CD4-positive, alpha-beta T cell treated with Interleukin-12 subunit alpha and Interleukin-12 subunit beta, for 1 hour (primary cell): Measurements from ENCODE around the gene MDM1.

Source experiments
- DNase-seq: peaks from one replicate; pipeline ENCODE4 v3.0.0-alpha.2; 2020

The MDM1 gene, protein sequence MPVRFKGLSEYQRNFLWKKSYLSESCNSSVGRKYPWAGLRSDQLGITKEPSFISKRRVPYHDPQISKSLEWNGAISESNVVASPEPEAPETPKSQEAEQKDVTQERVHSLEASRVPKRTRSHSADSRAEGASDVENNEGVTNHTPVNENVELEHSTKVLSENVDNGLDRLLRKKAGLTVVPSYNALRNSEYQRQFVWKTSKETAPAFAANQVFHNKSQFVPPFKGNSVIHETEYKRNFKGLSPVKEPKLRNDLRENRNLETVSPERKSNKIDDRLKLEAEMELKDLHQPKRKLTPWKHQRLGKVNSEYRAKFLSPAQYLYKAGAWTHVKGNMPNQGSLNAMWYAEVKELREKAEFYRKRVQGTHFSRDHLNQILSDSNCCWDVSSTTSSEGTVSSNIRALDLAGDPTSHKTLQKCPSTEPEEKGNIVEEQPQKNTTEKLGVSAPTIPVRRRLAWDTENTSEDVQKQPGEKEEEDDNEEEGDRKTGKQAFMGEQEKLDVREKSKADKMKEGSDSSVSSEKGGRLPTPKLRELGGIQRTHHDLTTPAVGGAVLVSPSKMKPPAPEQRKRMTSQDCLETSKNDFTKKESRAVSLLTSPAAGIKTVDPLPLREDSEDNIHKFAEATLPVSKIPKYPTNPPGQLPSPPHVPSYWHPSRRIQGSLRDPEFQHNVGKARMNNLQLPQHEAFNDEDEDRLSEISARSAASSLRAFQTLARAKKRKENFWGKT

DNA sequence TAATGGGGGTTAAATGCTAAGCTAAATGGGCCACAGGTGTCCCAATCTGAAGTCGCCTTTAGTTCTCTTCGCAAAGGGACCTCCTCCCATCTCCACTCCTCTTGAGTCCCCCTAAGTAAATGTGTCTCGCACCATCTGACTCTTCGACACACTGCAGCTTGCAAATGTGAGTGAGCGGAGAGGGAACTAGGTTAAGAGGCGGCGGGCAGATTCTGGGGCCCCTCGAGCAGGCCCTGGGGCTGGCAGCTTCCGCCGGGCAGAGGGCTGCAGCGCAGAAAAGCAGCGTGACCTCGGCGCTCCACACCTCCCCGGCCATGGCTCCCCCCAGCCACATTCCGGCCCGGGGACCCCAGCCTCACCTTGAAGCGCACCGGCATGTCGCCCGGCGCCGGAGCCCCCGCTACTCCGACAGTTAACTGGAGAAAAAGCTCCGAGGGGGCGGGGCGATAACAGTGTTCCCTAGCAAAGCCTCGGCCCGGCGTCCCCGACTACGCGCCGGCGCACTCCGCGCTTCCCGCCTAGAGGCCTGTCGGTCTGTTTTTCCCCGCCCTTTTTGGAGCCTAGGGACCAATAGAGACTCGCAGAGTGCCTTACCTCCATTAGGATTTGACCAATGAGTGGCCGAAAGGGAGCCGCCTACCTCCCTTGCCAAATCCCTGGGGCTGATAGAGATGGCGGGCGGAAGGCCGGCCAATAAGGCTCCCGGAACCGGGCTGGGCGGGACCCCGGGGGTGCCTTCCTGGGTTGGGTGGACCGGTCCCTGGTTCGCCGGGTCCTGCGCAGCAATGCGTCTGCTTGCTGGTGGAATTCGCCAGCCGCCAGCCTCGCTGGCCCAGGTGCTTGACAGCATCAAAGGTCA, at the start of gene MDM1:
Gene MDM1 (minus strand): TSS at position 494 of the 859 bp plus-strand sequence. CDS start 117 bp downstream, at position 377.
- DNase-seq, result peak; percentile 98

- no peak for DNase-seq
Measured at GRCh38 chr12:68381476-68382219, 49.5 kb upstream of the MDM1 start.

DNA sequence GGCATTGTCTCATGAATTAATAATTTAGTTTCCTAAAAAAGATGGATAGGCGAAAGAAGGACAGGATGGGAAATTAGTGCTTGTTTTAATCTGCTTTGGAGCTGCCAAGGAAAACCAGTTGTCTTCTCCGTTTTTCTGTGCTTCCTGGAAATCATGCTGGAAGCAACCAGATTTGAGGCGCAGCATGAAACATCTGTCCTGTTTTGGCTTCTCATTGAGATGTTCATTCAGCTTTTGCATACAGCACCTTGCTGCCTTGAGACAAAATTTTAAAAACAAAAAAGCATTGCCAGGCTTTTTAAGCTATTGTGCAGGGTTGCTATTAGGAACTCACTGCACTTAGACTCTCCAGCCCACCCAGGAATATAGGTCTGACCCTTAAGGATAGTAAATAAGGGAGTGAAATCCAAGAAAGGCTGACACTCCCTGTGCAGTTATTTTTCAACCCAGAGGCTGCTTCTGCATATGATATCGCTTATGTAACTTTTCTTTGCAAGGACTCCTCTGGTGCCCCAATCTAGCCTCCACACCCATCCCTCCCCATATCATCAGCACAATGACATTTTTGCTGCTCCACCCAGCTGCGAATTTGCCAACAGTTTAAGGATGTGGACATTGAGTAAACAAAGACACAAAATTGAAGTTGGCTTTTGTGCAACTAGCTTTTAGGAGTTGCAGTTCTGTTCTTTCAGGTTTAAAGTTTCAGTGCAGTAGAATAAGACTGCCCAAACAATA, 46.9 kb upstream of the MDM1 start:
- DNase-seq, result no peak

DNA sequence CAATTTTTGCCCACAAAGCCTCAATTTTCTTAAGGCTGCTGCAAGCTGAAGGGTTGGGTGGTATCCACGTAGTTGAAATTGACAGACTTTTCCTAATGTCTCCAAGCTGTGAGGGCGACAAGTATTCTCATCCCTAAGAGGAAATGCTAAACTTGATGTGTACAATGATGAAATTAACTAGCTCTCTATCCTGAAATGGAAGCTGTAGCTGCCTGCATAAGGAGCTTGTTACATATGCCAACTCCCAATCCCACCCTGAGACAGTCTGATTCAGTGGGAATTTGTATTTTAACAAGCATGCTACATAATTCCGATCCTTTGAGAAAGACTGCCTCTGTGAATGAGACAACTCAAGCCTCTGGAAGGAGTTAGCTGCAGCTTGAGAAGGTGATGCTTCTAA, 45.7 kb upstream of the MDM1 start:
- DNase-seq, result no peak

- DNase-seq, result no peak
Measured at GRCh38 chr12:68376901-68377300, 44.7 kb upstream of the MDM1 start.

DNA sequence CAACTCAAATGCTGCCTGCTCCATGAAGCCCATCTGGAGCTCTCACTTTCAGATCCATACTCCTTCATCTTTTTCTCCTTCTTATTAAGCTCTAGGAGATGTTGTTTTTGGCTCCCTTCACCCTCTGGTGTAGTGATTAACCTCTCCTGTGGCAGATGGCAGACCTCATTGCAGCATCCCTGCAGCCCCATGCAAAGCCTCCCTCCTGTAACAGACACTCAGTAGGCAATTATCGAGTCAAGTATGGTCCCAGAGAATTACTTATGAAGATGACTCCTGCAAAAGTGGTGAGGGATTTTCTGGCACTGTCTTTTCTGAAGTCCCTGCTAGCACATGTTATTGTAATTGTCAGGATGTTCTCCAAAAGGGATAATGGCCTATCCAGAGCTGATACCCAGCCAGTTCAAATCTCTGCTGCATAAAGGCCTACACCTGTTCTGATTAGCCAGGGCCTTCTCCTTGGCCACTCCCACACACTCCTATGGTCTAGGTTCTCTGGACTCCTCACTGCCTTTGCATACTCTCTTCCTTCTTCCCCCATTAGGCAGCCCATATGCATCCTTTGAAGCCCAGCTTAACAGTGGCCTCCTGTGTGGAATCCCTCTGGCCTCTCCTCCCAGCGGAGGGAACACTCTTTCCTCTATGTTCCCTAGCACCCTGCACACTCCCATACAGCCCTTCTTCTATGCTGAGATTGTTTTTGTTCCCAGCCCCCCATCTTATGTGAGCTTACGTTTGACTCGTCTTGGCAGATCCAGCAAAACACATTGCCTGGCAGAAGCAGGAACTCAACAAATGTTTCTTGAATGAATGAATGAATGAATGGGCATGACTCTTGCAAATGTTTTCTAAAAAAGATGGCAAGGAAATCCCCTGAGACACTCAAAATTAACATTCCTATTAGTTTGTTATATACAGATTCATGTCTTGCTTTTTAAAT, 43.9 kb upstream of the MDM1 start:
- DNase-seq, result no peak

- peak; percentile 66 for DNase-seq
Measured at GRCh38 chr12:68374307-68374982, 42.3 kb upstream of the MDM1 start.

GRCh38 chr12:68370667-68371066, 38.5 kb upstream of the MDM1 start:
- no peak for DNase-seq

- no peak for DNase-seq
Measured at GRCh38 chr12:68370006-68370590, 37.9 kb upstream of the MDM1 start.

DNA sequence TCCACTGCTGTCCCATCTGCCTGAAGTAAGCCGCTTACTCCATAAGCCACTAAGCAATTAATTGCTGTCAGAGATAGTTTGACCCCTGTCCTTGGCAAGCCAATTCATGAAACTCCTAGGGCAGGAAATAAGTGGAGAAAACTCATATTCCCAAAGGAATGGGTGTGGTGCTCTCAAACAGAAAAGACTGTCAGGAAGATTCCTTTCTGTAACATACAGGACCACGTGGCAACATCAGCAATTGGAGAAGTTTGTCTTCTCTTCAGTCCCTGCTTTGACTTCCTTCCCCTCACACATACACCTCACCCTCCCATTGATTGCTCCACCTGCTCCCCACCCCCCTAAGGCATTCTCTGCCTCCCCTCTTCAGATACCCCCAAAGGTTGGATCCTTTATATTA, 36.2 kb upstream of the MDM1 start:
- DNase-seq, result no peak

DNA sequence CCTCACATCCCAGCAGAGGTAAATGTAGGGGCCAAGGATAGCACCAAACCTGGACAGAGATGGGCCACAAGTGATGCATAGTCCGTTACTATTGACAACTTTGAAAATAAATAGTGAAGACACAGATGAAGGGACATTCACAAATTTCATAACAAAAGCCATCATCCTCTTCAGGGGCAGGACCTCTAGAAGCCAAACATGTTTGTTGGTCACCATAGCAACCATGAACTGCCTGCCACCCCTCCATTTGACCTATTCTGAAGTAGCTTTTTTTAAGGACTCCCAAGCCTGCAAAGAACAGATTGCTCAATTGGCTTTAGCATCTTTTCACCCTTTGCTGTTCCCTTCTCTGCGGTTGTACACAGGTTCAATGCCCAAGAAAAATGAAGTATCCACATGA, 35.7 kb upstream of the MDM1 start:
- peak; percentile 56 for DNase-seq

GRCh38 chr12:68367116-68367515, 35.0 kb upstream of the MDM1 start:
- no peak for DNase-seq

- peak; percentile 91 for DNase-seq
Measured at GRCh38 chr12:68364893-68365725, 32.9 kb upstream of the MDM1 start.

- no peak for DNase-seq
Measured at GRCh38 chr12:68364328-68364727, 32.2 kb upstream of the MDM1 start.

- DNase-seq, result no peak
Measured at GRCh38 chr12:68361953-68362352, 29.8 kb upstream of the MDM1 start.

DNA sequence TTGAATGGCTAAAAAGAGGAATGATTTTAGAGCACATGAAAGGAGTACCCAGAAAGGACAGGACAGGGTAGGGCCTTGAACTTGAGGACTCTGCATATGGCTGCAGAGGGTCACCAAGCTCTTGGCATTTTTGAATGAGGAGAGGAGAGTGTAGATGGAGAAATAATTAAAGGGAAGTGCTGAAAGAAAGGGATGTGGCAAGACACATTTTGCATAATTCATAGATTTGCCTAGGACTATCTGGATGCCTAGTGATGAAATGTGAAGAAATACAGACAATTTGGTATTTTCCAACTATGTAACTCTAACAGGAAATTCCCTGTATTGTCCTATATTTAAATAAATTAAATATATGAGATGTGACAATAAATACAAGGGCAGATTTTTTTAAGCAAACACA, 27.5 kb upstream of the MDM1 start:
- no peak for DNase-seq

DNA sequence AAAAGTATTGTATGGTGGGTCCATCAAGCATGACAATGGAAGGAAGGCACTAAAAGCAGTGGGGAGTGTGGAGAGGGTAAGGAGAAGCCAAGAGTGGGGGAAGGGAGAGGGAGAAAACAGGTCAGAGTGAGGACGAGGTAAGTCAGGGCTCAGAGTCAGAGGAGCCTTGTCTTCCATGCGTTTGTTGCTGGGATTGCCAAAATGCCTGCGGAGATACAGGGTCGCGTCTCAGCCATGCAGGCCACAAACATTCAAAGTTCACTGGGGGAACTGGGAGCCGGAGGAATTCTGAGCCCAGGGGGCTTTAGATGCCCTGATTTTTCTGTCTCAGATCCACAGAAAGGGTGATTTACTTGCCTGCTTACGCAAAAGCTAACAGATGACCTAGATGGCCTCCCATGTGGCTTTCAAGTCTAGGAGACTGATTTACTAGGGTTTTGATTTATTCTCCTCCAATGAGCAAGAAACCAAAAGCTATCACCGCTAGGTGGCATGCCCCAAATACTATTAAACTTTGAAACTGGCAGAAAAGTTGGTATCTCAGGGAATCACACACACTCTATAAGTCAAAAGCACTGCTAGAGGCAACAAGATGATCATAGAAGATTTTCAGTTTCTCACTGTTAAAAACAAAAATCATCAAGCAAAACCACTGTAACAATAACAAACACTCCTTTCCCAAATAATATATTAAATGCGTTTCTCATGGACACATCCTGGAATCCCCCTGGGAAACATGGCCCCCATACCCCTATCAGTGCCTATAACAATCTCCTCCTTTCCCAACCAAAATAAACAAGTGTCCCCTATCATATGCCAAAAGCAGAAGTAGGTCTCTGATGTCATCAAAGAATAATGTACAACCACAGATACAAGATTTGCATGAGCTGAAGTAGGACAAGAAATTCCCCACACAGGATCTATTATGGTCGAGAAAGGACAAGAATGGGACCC, 26.6 kb upstream of the MDM1 start:
- DNase-seq, result peak; percentile 83

DNA sequence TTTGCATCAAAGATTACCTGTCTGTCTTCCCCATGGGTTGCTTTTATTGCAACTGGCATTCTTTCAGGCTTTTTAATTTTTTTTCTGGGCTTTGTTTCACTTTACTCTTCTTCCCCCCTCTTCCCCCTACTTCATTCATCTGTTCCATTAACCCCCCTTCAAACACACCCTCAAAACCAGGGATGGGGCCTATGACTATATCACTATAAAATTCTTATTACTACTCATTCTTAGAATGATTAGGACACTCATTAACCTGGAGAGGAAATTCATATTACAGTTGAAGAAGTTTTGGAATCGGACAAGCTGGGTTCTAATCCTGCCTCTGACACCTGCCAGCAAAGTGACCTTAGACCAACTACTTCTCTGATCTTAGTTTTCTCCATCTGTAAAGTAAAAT, 24.8 kb upstream of the MDM1 start:
- DNase-seq, result no peak
